Natural killer cell (primary cell): ENCODE data around the gene INPP5A. TPM values are rescaled to one million over a fixed set of nuclear protein-coding genes. Genes with fewer than 3 reads are reported as not detected.

Experiments used
- ATAC-seq, 3 donors: fragments of 150-1000 bp in 2 of 3; fragments of 200-7000 bp in 1 of 3; cut with Tn5 transposase; 1 replicate in 1 of 3; 2 replicates in 2 of 3; pipeline ENCODE4 v1.10.0; 2021; ENCODE audit warnings: mild to moderate bottlenecking in 2 of 3, moderate library complexity in 2 of 3
- DNase-seq, 2 donors: peaks; one replicate each; pipeline versions ENCODE4 v3.0.0 to v3.0.0-alpha.2; 2013 to 2021; ENCODE audit warnings: mixed read lengths in 1 of 2
- H3K27ac ChIP-seq: one replicate; pipeline ENCODE4 v1.5.1; 2013; ENCODE audit warnings: mild to moderate bottlenecking, low read length
- H3K27me3 ChIP-seq: one replicate; pipeline ENCODE4 v1.6.1; 2013; ENCODE audit warnings: low read length; ENCODE audit not compliant: control insufficient read depth, insufficient read depth
- H3K36me3 ChIP-seq: one replicate; pipeline ENCODE4 v1.6.1; 2013; ENCODE audit warnings: low read length; ENCODE audit not compliant: control insufficient read depth, insufficient read depth
- H3K4me1 ChIP-seq: one replicate; pipeline ENCODE4 v1.6.1; 2013; ENCODE audit warnings: low read length; ENCODE audit not compliant: control insufficient read depth, insufficient read depth
- H3K4me3 ChIP-seq: one replicate; pipeline ENCODE4 v1.5.1; 2013; ENCODE audit warnings: low read length
- H3K9me3 ChIP-seq: one replicate; pipeline ENCODE4 v1.6.1; 2013; ENCODE audit warnings: low read length; ENCODE audit not compliant: control insufficient read depth, insufficient read depth
- H3K27ac Mint-ChIP-seq, 2 donors: one replicate each; pipeline ENCODE4 v1.8.0; 2022; ENCODE audit warnings: mild to moderate bottlenecking in 2 of 2, mixed read lengths in 2 of 2, moderate library complexity in 1 of 2
- H3K27me3 Mint-ChIP-seq, 2 donors: one replicate each; pipeline ENCODE4 v1.8.0; 2022; ENCODE audit warnings: low read depth in 2 of 2, mixed read lengths in 2 of 2
- H3K36me3 Mint-ChIP-seq: one replicate; pipeline ENCODE4 v1.8.0; 2022; ENCODE audit warnings: mixed read lengths
- H3K4me1 Mint-ChIP-seq, 2 donors: one replicate each; pipeline ENCODE4 v1.8.0; 2022; ENCODE audit warnings: mixed read lengths in 2 of 2
- H3K4me3 Mint-ChIP-seq: one replicate; pipeline ENCODE4 v1.8.0; 2022; ENCODE audit warnings: mild to moderate bottlenecking, moderate library complexity, mixed read lengths
- H3K9me3 Mint-ChIP-seq, 2 donors: one replicate each; pipeline ENCODE4 v1.8.0; 2022; ENCODE audit warnings: mixed read lengths in 2 of 2
- WGBS: methylation state at CpG from one replicate; pipeline ENCODE4 v1.1.7; 2013; ENCODE audit warnings: missing lambda C conversion rate; ENCODE audit not compliant: insufficient coverage; 5-methylcytosine and 5-hydroxymethylcytosine counted together
- intact Hi-C: fragments of 100-400 bp; cut with micrococcal nuclease; formaldehyde crosslinking; loops from one replicate; pipeline ENCODE4 v1.14.2; 2022
- total RNA-seq, 4 donors: library from RNA; stranded (reverse); fragments of 120-200 nt in 1 of 4; gene quantifications; one replicate each; pipeline versions ENCODE4 v1.2.3 to v1.2.4, GENCODE V29; 2013 to 2022
- TF ChIP-seq, protein P1 (sequence below): fragments of 200-600 bp; IDR thresholded peaks from one replicate; pipeline ENCODE4 v1.8.0; 2022; ENCODE audit warnings: antibody characterized with exemption

The INPP5A gene
- total RNA-seq, 3 donors from 2014 or later (not counting 1 experiment from before 2014, with no cell fraction given): 12.6 to 38.6 (median 18.6) TPM

DNA sequence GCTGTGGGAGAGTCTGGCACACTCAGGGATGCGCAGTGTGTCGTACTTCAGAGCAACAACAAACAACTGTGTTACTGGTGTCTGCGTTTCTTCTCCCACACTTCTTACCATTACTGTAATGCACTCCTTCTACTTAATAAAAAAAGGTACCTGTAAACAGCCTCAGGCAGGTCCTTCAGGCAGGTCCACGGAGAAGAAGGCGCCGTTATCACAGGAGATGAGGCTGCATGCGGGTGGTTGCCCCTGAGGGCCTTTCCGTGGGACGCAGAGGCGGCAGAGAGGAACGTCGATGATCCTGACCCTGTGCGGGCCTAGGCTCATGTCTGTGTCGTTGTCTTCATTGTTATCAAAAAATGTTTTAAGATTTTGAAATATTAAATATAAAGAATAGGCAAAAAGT is 219.0 kb downstream of the INPP5A start:
- WGBS: 98% methylated on average over 13 of the region's 14 CpGs
- Histone ChIP-seq H3K36me3 (no peaks in the 10 kb centered on the region), H3K9me3 (no peaks in the 10 kb centered on the region), H3K4me1 (no peaks in the 10 kb centered on the region), H3K27ac (no peak overlapping the region), H3K4me3 (no peak overlapping the region), H3K27me3 (no peaks in the 10 kb centered on the region)
- intact Hi-C loops: no loop called here
- TF ChIP-seq, protein P1, sequence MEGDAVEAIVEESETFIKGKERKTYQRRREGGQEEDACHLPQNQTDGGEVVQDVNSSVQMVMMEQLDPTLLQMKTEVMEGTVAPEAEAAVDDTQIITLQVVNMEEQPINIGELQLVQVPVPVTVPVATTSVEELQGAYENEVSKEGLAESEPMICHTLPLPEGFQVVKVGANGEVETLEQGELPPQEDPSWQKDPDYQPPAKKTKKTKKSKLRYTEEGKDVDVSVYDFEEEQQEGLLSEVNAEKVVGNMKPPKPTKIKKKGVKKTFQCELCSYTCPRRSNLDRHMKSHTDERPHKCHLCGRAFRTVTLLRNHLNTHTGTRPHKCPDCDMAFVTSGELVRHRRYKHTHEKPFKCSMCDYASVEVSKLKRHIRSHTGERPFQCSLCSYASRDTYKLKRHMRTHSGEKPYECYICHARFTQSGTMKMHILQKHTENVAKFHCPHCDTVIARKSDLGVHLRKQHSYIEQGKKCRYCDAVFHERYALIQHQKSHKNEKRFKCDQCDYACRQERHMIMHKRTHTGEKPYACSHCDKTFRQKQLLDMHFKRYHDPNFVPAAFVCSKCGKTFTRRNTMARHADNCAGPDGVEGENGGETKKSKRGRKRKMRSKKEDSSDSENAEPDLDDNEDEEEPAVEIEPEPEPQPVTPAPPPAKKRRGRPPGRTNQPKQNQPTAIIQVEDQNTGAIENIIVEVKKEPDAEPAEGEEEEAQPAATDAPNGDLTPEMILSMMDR: no peak
- no peak for ATAC-seq
- H3K9me3 Mint-ChIP-seq: no peaks in the 10 kb centered on the region
- no peak for DNase-seq
- H3K36me3 Mint-ChIP-seq: no peaks in the 10 kb centered on the region
- H3K4me1 Mint-ChIP-seq: no peaks in the 10 kb centered on the region
- H3K27ac Mint-ChIP-seq: no peak overlapping the region
- H3K4me3 Mint-ChIP-seq: no peak overlapping the region
- no peaks in the 10 kb centered on the region for H3K27me3 Mint-ChIP-seq

DNA sequence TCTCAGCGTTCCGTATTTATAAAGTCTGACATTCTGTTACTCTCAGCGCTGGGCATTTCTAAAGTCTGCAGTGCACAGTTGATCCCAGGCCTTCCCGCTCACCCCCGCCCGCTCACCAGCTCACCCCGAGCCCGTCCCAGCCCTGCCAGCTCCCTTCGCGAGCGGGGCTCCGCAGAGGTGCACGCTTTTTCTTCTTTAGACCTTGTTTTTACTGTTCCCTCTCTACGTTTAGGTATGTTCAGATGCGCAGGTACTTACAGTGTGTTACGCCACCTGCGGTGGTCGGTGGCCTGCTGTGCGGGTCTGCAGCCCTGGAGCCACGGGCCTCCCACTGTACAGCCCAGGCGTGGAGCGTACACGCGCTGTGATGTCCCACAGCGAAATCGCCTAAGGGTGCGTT is 219.6 kb downstream of the INPP5A start:
- WGBS: 98% methylated on average over 27 of the region's 27 CpGs
- TF ChIP-seq, protein P1: no peak
- H3K9me3 Mint-ChIP-seq: no peaks in the 10 kb centered on the region
- ATAC-seq: no peak
- no peak for DNase-seq
- Histone ChIP-seq H3K36me3 (no peaks in the 10 kb centered on the region), H3K4me1 (no peaks in the 10 kb centered on the region), H3K27ac (no peak overlapping the region), H3K27me3 (no peaks in the 10 kb centered on the region), H3K9me3 (no peaks in the 10 kb centered on the region), H3K4me3 (no peak overlapping the region)
- H3K4me1 Mint-ChIP-seq: peaks cover 0 to 4% of the 10 kb centered on the region in 2 donors
- no peak overlapping the region for H3K27ac Mint-ChIP-seq
- H3K4me3 Mint-ChIP-seq: no peak overlapping the region
- no peaks in the 10 kb centered on the region for H3K27me3 Mint-ChIP-seq
- no peaks in the 10 kb centered on the region for H3K36me3 Mint-ChIP-seq
- intact Hi-C loops: no loop called here

DNA sequence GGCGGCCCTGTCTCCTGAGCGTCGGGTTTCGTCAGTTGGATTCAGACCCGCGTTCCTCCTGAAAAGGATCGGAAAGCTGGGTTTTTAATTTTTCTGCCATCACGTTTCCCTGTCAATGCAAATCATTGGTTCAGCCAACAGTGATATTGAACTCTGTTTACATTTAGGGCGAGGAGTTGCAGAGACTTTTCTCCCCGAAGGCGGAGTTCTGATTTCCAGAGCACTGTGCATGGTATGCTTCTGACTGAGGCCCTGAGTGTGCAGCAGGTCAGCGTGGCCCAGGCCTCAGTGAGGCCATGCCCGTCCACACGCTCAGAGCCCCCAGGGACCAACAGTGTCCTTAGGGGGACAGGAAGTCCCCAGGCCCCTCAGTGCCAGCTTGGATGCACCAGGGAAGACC is 221.3 kb downstream of the INPP5A start:
- Histone ChIP-seq H3K9me3 (no peaks in the 10 kb centered on the region), H3K27ac (no peak overlapping the region), H3K27me3 (no peaks in the 10 kb centered on the region), H3K36me3 (no peaks in the 10 kb centered on the region), H3K4me3 (no peak overlapping the region), H3K4me1 (no peaks in the 10 kb centered on the region)
- DNase-seq (no peak), ATAC-seq (no peak)
- Mint-ChIP-seq H3K4me1 (peaks cover 0 to 8% of the 10 kb centered on the region in 2 donors), H3K9me3 (no peaks in the 10 kb centered on the region), H3K36me3 (no peaks in the 10 kb centered on the region), H3K27me3 (no peaks in the 10 kb centered on the region), H3K4me3 (no peak overlapping the region), H3K27ac (no peak overlapping the region)
- 97% methylated on average over 14 of the region's 14 CpGs for WGBS
- intact Hi-C loops: no loop called here
- TF ChIP-seq, protein P1: no peak

DNA sequence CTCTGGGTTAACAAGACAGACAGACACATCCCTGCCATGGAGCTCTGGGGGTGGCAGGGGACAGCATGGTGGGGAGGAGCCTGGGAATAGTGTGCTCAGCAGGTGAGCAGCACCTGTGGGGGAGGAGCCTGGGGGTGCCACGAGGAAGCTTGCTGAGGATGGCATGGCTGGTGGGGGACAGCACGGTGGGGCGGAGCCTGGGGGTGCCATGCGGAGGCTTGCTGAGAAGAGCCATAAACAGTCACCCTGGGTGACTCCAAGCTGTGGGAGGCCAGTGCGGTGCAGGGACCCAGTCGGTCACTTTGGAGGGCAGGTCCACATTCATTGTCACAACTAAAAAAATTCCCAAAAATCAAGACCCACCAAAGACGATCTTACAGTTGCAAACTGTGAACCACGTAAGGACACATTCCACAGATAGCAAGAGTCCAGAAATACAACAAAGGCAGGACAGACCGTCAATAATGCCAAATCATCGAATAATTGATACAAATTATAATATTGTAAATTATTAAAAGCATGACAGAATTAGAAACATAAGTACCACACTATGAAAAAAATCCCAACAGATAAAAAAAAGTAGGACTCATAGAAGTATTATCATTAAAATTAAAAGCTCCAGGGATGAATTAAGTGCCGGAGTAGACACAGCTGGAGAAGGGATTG is 223.9 kb downstream of the INPP5A start:
- H3K9me3 ChIP-seq: no peaks in the 10 kb centered on the region
- DNase-seq (no peak), ATAC-seq (no peak)
- Mint-ChIP-seq H3K4me1 (peaks cover 0 to 12% of the 10 kb centered on the region in 2 donors), H3K27me3 (no peaks in the 10 kb centered on the region), H3K4me3 (no peak overlapping the region), H3K27ac (no peak overlapping the region), H3K36me3 (no peaks in the 10 kb centered on the region), H3K9me3 (no peaks in the 10 kb centered on the region)
- H3K27me3 ChIP-seq: no peaks in the 10 kb centered on the region
- 93% methylated on average over 9 of the region's 11 CpGs for WGBS
- H3K4me1 ChIP-seq: no peaks in the 10 kb centered on the region
- H3K36me3 ChIP-seq: no peaks in the 10 kb centered on the region
- H3K4me3 ChIP-seq: no peak overlapping the region
- H3K27ac ChIP-seq: no peak overlapping the region
- TF ChIP-seq, protein P1: no peak
- intact Hi-C loops: no loop called here
